ENCODE measurements around the gene ANKRD36C.
"Not testable (repeated sequence)": the region's sequence is repeated elsewhere in the genome, so short reads cannot be mapped to it uniquely, and the experiment has no call there.

DNA sequence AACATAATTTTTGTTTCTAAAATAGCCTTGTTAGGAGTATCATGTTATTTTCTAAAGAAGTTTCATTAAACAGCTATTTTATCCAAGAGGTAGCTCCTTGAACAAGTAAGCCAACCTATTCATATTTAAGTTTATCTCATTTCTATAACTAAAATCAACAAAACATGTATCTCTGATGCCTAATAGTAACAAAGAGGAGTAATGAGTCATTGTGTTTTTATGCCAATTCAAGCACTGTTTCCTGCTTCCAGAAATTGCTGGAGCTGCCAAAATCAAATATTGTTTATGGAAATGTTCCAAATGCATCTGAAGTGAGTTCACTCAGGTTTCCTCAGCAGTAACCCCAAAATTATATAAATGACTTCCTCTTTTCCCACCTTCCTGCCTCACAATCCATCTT, 76.5 kb downstream of the ANKRD36C start:
- not testable (repeated sequence) for TF ChIP-seq POLR2AphosphoS5, POLR2A (IDR thresholded peaks at IDR 0.05)
- TF ChIP-seq, protein P1, sequence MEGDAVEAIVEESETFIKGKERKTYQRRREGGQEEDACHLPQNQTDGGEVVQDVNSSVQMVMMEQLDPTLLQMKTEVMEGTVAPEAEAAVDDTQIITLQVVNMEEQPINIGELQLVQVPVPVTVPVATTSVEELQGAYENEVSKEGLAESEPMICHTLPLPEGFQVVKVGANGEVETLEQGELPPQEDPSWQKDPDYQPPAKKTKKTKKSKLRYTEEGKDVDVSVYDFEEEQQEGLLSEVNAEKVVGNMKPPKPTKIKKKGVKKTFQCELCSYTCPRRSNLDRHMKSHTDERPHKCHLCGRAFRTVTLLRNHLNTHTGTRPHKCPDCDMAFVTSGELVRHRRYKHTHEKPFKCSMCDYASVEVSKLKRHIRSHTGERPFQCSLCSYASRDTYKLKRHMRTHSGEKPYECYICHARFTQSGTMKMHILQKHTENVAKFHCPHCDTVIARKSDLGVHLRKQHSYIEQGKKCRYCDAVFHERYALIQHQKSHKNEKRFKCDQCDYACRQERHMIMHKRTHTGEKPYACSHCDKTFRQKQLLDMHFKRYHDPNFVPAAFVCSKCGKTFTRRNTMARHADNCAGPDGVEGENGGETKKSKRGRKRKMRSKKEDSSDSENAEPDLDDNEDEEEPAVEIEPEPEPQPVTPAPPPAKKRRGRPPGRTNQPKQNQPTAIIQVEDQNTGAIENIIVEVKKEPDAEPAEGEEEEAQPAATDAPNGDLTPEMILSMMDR (IDR thresholded peaks at IDR 0.05): not testable (repeated sequence)
